ENCODE results near the gene CFAP298. TPM values are rescaled to one million over a fixed set of nuclear protein-coding genes. Genes with fewer than 3 reads are reported as not detected.
A peak's percentile ranks its signal among the peaks of the same experiment; 100 is the strongest.

The CFAP298 gene
- total and polyA plus RNA-seq, 2 of the 13 experiments (the other 11 are each of a cell fraction or from before 2014, with no cell fraction given): 21.2 to 62.2 TPM

- no peak for TF ChIP-seq ZNF296 (CRISPR knock-in tag; conservative IDR thresholded peaks at IDR 0.05)
- no peak for TF ChIP-seq GPN1 (CRISPR knock-in tag; IDR thresholded peaks at IDR 0.05; ENCODE audit: borderline replicate concordance)
- no peak for TF ChIP-seq TERF1 (CRISPR knock-in tag; IDR thresholded peaks at IDR 0.05)
- no peak for TF ChIP-seq BHLHE40 (IDR thresholded peaks at IDR 0.05; ENCODE audit: low read length)
- TF ChIP-seq, protein P1, sequence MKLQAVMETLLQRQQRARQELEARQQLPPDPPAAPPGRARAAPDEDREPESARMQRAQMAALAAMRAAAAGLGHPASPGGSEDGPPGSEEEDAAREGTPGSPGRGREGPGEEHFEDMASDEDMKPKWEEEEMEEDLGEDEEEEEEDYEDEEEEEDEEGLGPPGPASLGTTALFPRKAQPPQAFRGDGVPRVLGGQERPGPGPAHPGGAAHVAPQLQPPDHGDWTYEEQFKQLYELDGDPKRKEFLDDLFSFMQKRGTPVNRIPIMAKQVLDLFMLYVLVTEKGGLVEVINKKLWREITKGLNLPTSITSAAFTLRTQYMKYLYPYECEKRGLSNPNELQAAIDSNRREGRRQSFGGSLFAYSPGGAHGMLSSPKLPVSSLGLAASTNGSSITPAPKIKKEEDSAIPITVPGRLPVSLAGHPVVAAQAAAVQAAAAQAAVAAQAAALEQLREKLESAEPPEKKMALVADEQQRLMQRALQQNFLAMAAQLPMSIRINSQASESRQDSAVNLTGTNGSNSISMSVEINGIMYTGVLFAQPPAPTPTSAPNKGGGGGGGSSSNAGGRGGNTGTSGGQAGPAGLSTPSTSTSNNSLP (IDR thresholded peaks at IDR 0.05; ENCODE audit: low read depth, low read length): peak; percentile 87
- TF ChIP-seq ZNF101 (CRISPR knock-in tag; IDR thresholded peaks at IDR 0.05; ENCODE audit: borderline replicate concordance, low read depth): peak; percentile 43; the same call in 1 of the 2 replicates
- no peak for TF ChIP-seq ZBTB2 (CRISPR knock-in tag; IDR thresholded peaks at IDR 0.05; ENCODE audit: low read depth)
- no peak for TF ChIP-seq ZNF251 (CRISPR knock-in tag; IDR thresholded peaks at IDR 0.05)
- TF ChIP-seq ZNF317 (CRISPR knock-in tag; IDR thresholded peaks at IDR 0.05): peak; percentile 46; the same call in 1 of the 2 replicates
- TF ChIP-seq THYN1 (CRISPR knock-in tag; IDR thresholded peaks at IDR 0.05; ENCODE audit: borderline replicate concordance, low read depth): no peak
- 0 out of 2 replicates have a peak, but pooled peaks have one; percentile 22 for TF ChIP-seq RFXAP (CRISPR knock-in tag; IDR thresholded peaks at IDR 0.05; ENCODE audit: borderline replicate concordance)
- no peak for TF ChIP-seq RBFOX2 (IDR thresholded peaks at IDR 0.05; ENCODE audit: low read depth, low read length)
- no peak for TF ChIP-seq MED8 (CRISPR knock-in tag; IDR thresholded peaks at IDR 0.05; ENCODE audit: insufficient replicate concordance)
- no peak for TF ChIP-seq PRMT3 (CRISPR knock-in tag; IDR thresholded peaks at IDR 0.05; ENCODE audit: borderline replicate concordance, low read depth)
- TF ChIP-seq, protein P2, sequence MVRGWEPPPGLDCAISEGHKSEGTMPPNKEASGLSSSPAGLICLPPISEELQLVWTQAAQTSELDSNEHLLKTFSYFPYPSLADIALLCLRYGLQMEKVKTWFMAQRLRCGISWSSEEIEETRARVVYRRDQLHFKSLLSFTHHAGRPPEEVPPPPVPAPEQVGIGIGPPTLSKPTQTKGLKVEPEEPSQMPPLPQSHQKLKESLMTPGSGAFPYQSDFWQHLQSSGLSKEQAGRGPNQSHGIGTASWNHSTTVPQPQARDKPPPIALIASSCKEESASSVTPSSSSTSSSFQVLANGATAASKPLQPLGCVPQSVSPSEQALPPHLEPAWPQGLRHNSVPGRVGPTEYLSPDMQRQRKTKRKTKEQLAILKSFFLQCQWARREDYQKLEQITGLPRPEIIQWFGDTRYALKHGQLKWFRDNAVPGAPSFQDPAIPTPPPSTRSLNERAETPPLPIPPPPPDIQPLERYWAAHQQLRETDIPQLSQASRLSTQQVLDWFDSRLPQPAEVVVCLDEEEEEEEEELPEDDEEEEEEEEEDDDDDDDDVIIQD (CRISPR knock-in tag; IDR thresholded peaks at IDR 0.05; ENCODE audit: low read depth): peak; percentile 68
- TF ChIP-seq ZNF18 (CRISPR knock-in tag; IDR thresholded peaks at IDR 0.05; ENCODE audit: insufficient replicate concordance): peak; percentile 65
- TF ChIP-seq, protein P3, sequence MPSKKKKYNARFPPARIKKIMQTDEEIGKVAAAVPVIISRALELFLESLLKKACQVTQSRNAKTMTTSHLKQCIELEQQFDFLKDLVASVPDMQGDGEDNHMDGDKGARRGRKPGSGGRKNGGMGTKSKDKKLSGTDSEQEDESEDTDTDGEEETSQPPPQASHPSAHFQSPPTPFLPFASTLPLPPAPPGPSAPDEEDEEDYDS (CRISPR knock-in tag; IDR thresholded peaks at IDR 0.05): peak; percentile 55
- TF ChIP-seq ZNF746 (CRISPR knock-in tag; IDR thresholded peaks at IDR 0.05): peak; percentile 76; the same call in 1 of the 2 replicates
- TF ChIP-seq ZEB1 (IDR thresholded peaks at IDR 0.05; ENCODE audit: insufficient replicate concordance, low read depth): peak; percentile 91
These were observed 19.2 kb downstream of the CFAP298 start (continued) for GRCh38 chr21:32592929-32593502.

All from HepG2 (cell line).